IPS DF 19.7 (cell line): ENCODE measurements around the gene PHKG1.
A peak's percentile ranks its signal among the peaks of the same experiment; 100 is the strongest.
"Not testable (repeated sequence)": the region's sequence is repeated elsewhere in the genome, so short reads cannot be mapped to it uniquely, and the experiment has no call there.

Experiments used
- DNase-seq: peaks from one replicate; pipeline ENCODE4 v3.0.0-alpha.2; 2013; ENCODE audit warnings: low read depth, low spot score

PHKG1 gene

DNA sequence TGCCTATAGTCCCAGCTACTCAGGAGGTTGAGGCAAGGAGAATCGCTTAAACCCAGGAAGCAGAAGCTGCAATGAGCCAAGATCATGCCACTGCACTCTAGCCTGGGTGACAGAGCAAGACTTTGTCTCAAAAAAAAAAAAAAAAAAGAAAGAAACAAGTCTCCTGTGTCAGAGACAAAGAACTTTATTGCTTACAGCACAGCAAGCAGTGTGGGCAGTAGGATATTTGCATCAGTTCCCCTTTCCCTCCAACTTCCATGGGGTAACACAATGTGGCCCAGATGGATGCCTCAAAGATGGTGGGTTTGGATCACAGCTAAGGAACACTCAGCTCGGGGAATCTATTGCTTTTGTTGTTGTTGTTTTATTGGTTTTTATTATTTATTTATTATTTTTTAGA lies 47.0 kb downstream of the PHKG1 start:
- DNase-seq, result not testable (repeated sequence)

- no peak for DNase-seq
These were observed 52.0 kb downstream of the PHKG1 start for GRCh38 chr7:56040730-56041129.

GRCh38 chr7:56033671-56034432 lies 58.9 kb downstream of the PHKG1 start:
- peak; percentile 79 for DNase-seq

GRCh38 chr7:56032578-56032977 lies 60.2 kb downstream of the PHKG1 start:
- DNase-seq, result not testable (repeated sequence)

GRCh38 chr7:56031556-56031955 lies 61.2 kb downstream of the PHKG1 start:
- DNase-seq, result not testable (repeated sequence)

DNA sequence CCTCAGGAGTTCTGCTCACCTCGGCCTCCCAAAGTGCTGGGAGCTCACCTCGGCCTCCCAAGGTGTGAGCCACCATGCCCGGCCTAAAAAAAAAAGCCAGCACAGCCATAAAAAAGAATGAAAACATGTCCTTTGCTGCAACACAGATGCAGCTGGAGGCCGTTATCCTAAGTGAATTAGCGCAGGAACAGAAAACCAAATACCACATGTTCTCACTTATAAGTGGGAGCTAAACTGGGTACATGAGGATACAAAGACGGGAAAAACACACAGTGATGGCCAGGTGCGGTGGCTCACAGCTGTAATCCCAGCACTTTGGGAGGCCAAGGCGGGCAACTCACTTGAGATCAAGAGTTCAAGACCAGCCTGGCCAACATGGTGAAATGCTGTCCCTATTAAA lies 62.4 kb downstream of the PHKG1 start:
- no peak for DNase-seq
